Thyroid gland (tissue), 4 donors: ENCODE data around the gene MEAF6.
A peak's percentile ranks its signal among the peaks of the same experiment; 100 is the strongest.

ENCODE experiments used
- POLR2A ChIP-seq, 2 donors: fragments of 450-650 bp; IDR thresholded peaks; one replicate each; pipeline ENCODE4 v1.6.1; 2017; ENCODE audit warnings: antibody characterized with exemption in 2 of 2, mild to moderate bottlenecking in 2 of 2, moderate library complexity in 1 of 2
- TF ChIP-seq, protein P1 (sequence below), 6 experiments: fragments of 200-600 bp in 3 of 6; fragments of 450-650 bp in 3 of 6; sonication (generic) in 3 of 6; IDR thresholded peaks; one replicate each; pipeline ENCODE4 v1.5.1; 2016 to 2019; ENCODE audit warnings: antibody characterized with exemption in 6 of 6, mild to moderate bottlenecking in 2 of 6, inconsistent platforms in 1 of 6, moderate library complexity in 1 of 6

DNA sequence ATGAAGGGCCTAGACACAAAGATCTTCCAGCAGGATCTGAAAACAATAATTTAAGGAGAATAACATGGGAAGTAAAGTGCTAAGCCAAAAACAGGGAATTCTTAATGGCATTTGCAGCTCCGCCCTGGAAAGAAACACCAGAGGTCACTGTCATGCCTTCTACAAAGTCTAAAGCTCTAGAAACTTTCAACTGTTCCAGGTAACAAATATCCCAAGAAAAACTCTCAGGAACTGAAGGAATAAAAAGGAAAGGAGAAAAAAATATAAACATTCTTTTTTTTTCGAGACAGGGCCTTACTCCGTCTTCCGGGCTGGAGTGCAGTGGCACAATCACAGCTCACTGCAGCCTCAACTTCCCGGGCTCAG is 27.0 kb downstream of the MEAF6 start:
- TF ChIP-seq, protein P1, sequence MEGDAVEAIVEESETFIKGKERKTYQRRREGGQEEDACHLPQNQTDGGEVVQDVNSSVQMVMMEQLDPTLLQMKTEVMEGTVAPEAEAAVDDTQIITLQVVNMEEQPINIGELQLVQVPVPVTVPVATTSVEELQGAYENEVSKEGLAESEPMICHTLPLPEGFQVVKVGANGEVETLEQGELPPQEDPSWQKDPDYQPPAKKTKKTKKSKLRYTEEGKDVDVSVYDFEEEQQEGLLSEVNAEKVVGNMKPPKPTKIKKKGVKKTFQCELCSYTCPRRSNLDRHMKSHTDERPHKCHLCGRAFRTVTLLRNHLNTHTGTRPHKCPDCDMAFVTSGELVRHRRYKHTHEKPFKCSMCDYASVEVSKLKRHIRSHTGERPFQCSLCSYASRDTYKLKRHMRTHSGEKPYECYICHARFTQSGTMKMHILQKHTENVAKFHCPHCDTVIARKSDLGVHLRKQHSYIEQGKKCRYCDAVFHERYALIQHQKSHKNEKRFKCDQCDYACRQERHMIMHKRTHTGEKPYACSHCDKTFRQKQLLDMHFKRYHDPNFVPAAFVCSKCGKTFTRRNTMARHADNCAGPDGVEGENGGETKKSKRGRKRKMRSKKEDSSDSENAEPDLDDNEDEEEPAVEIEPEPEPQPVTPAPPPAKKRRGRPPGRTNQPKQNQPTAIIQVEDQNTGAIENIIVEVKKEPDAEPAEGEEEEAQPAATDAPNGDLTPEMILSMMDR (IDR thresholded peaks at IDR 0.05), result peak in 1 of 6 experiments; percentile 1
- TF ChIP-seq POLR2A (IDR thresholded peaks at IDR 0.05), result no peak
